Loucy (cell line): ENCODE measurements around the gene OR2J2.

ENCODE experiments used
- H2AFZ ChIP-seq: fragments of 200-600 bp; sonication (generic); 2 replicates; pipeline ENCODE4 v1.6.0; 2016; ENCODE audit warnings: antibody characterized with exemption, mild to moderate bottlenecking, low read length, moderate library complexity
- H3F3A ChIP-seq: fragments of 200-600 bp; 2 replicates; pipeline ENCODE4 v1.6.0; 2016; ENCODE audit warnings: antibody characterized with exemption, low read depth, mild to moderate bottlenecking
- H3K27me3 ChIP-seq: fragments of 200-600 bp; sonication (generic); 2 replicates; pipeline ENCODE4 v1.6.1; 2014; ENCODE audit warnings: low read length, mild to moderate bottlenecking; ENCODE audit not compliant: insufficient read depth, poor library complexity, severe bottlenecking
- H3K36me3 ChIP-seq: fragments of 200-600 bp; sonication (generic); 2 replicates; pipeline ENCODE4 v1.6.1; 2016; ENCODE audit warnings: low read length; ENCODE audit not compliant: insufficient read depth
- H3K4me1 ChIP-seq: fragments of 200-600 bp; sonication (generic); 2 replicates; pipeline ENCODE4 v1.5.1; 2014; ENCODE audit warnings: low read length, mild to moderate bottlenecking; ENCODE audit not compliant: insufficient read depth, poor library complexity, severe bottlenecking
- H3K4me2 ChIP-seq: fragments of 200-600 bp; sonication (generic); 2 replicates; pipeline ENCODE4 v1.6.0; 2014; ENCODE audit warnings: antibody characterized with exemption, low read length, low read depth, mild to moderate bottlenecking; ENCODE audit not compliant: poor library complexity, severe bottlenecking
- H3K4me3 ChIP-seq: fragments of 200-600 bp; sonication (generic); 2 replicates; pipeline ENCODE4 v1.5.1; 2014; ENCODE audit warnings: low read length, mild to moderate bottlenecking, mixed read lengths; ENCODE audit not compliant: poor library complexity, severe bottlenecking
- H3K79me2 ChIP-seq: fragments of 200-600 bp; sonication (generic); 2 replicates; pipeline ENCODE4 v1.6.1; 2014; ENCODE audit warnings: low read length; ENCODE audit not compliant: insufficient read depth
- H3K9ac ChIP-seq: fragments of 200-600 bp; sonication (generic); 2 replicates; pipeline ENCODE4 v1.6.0; 2014; ENCODE audit warnings: mild to moderate bottlenecking, low read depth, low read length, moderate library complexity; ENCODE audit not compliant: poor library complexity, severe bottlenecking
- H3K9me2 ChIP-seq: fragments of 200-600 bp; sonication (generic); replicated peaks from 2 replicates; pipeline ENCODE4 v1.6.1; 2016; ENCODE audit warnings: low read depth, low read length, mixed read lengths
- H3K9me3 ChIP-seq: fragments of 200-600 bp; sonication (generic); 2 replicates; pipeline ENCODE4 v1.6.1; 2014; ENCODE audit warnings: mild to moderate bottlenecking, antibody characterized with exemption, low read length, low read depth; ENCODE audit not compliant: insufficient read depth
- H4K20me1 ChIP-seq: fragments of 200-600 bp; sonication (generic); 2 replicates; pipeline ENCODE4 v1.6.0; 2014; ENCODE audit warnings: antibody characterized with exemption, low read length, mild to moderate bottlenecking; ENCODE audit not compliant: insufficient read depth, poor library complexity, severe bottlenecking
- EZH2phosphoT487 ChIP-seq: fragments of 200-600 bp; IDR thresholded peaks from 2 replicates; pipeline ENCODE4 v1.6.1; 2018; ENCODE audit warnings: antibody characterized with exemption, mild to moderate bottlenecking, moderate library complexity, borderline replicate concordance
- TF ChIP-seq, protein P1 (sequence below): fragments of 200-600 bp; sonication (generic); conservative IDR thresholded peaks from 2 replicates; pipeline ENCODE4 v1.5.1; 2014; ENCODE audit warnings: mild to moderate bottlenecking, antibody characterized with exemption, low read length

OR2J2 gene

DNA sequence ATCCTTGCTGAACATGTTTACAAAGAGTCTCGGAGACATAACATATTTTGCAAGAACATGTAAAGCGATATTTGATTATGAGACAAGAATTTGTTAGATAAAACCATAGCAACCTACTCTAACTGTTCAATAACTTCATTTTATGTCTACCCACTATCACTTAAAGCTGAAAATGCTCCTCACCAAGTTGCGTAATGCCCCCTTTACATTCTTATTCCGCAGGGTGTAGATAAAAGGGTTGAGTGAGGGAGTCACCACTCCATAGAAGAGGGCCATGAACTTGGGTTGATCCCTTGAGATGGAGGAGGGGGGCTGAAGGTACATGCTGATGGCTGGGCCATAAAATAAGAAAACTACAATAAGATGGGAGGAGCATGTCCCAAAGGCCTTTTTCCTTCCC lies 33.0 kb upstream of the OR2J2 start:
- Histone ChIP-seq H4K20me1 (no peaks in the 10 kb centered on the region), H3K4me1 (no peaks in the 10 kb centered on the region), H3K4me2 (no peak overlapping the region), H3K9ac (no peak overlapping the region), H2AFZ (no peak overlapping the region), H3K4me3 (no peak overlapping the region), H3K79me2 (no peaks in the 10 kb centered on the region), H3K27me3 (no peaks in the 10 kb centered on the region), H3K9me2 (no peaks in the 10 kb centered on the region), H3K36me3 (no peaks in the 10 kb centered on the region), H3K9me3 (no peaks in the 10 kb centered on the region), H3F3A (no peaks in the 10 kb centered on the region)
- no peak for TF ChIP-seq EZH2phosphoT487
- TF ChIP-seq, protein P1, sequence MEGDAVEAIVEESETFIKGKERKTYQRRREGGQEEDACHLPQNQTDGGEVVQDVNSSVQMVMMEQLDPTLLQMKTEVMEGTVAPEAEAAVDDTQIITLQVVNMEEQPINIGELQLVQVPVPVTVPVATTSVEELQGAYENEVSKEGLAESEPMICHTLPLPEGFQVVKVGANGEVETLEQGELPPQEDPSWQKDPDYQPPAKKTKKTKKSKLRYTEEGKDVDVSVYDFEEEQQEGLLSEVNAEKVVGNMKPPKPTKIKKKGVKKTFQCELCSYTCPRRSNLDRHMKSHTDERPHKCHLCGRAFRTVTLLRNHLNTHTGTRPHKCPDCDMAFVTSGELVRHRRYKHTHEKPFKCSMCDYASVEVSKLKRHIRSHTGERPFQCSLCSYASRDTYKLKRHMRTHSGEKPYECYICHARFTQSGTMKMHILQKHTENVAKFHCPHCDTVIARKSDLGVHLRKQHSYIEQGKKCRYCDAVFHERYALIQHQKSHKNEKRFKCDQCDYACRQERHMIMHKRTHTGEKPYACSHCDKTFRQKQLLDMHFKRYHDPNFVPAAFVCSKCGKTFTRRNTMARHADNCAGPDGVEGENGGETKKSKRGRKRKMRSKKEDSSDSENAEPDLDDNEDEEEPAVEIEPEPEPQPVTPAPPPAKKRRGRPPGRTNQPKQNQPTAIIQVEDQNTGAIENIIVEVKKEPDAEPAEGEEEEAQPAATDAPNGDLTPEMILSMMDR: no peak

DNA sequence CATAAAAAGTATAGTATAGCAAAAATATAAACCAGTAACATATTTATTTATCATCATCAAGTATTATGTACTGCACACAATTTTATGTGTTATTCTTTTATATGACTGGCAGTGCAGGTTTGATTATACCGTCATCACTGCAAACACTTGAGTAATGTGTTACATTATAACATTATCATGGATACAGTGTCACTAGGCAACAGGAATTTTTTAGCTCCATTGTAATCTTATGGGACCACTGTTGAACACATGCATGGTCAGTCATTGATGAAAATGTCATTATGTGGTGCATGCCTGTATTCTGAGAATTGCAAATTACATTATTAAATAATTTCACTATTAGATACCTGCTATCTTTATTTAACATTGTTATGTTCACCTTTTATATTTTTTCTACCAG lies 29.1 kb upstream of the OR2J2 start:
- Histone ChIP-seq H4K20me1 (no peaks in the 10 kb centered on the region), H3K9ac (no peak overlapping the region), H3K79me2 (no peaks in the 10 kb centered on the region), H3K4me2 (no peak overlapping the region), H3F3A (no peaks in the 10 kb centered on the region), H3K4me1 (no peaks in the 10 kb centered on the region), H3K4me3 (no peak overlapping the region), H3K36me3 (no peaks in the 10 kb centered on the region), H2AFZ (no peak overlapping the region), H3K27me3 (no peaks in the 10 kb centered on the region), H3K9me2 (no peaks in the 10 kb centered on the region), H3K9me3 (no peaks in the 10 kb centered on the region)
- no peak for TF ChIP-seq EZH2phosphoT487
- TF ChIP-seq, protein P1: no peak

- Histone ChIP-seq H3K4me3 (no peak overlapping the region), H3K4me2 (no peak overlapping the region), H3K4me1 (no peaks in the 10 kb centered on the region), H2AFZ (no peak overlapping the region), H3K9me3 (no peaks in the 10 kb centered on the region), H3K9ac (no peak overlapping the region), H3F3A (no peaks in the 10 kb centered on the region), H3K27me3 (no peaks in the 10 kb centered on the region), H4K20me1 (no peaks in the 10 kb centered on the region), H3K9me2 (no peaks in the 10 kb centered on the region), H3K79me2 (no peaks in the 10 kb centered on the region), H3K36me3 (no peaks in the 10 kb centered on the region)
- TF ChIP-seq, protein P1: no peak
- TF ChIP-seq EZH2phosphoT487: no peak
Observed at GRCh38 chr6:29142309-29142708, 28.4 kb upstream of the OR2J2 start.
